K562 (cell line): Measurements from ENCODE around the gene WDR47. TPM values are rescaled to one million over a fixed set of nuclear protein-coding genes. Genes with fewer than 3 reads are reported as not detected.

Experiments
- ARID4B ChIP-seq: sonication (generic); formaldehyde crosslinking; IDR thresholded peaks from 2 replicates; pipeline ENCODE4 v1.8.0; 2022; ENCODE audit warnings: mild to moderate bottlenecking, missing genetic modification reagents
- ATF7 ChIP-seq: fragments of 450-650 bp; IDR thresholded peaks from 2 replicates; pipeline ENCODE4 v1.7.1; 2014; ENCODE audit warnings: mild to moderate bottlenecking, moderate library complexity
- BCOR ChIP-seq: fragments of 450-650 bp; IDR thresholded peaks from 2 replicates; pipeline ENCODE4 v1.6.1; 2016
- CREB1 ChIP-seq, 2 experiments: sonication (generic) in 1 of 2; formaldehyde crosslinking in 1 of 2; IDR thresholded peaks; 2 replicates each; pipeline versions ENCODE4 v1.6.1 to v1.8.0; 2012 to 2022; ENCODE audit warnings: inconsistent platforms in 1 of 2, mild to moderate bottlenecking in 1 of 2, missing genetic modification reagents in 1 of 2, moderate library complexity in 1 of 2
- CREM ChIP-seq: IDR thresholded peaks from 2 replicates; pipeline ENCODE4 v1.6.1; 2014; ENCODE audit warnings: antibody characterized with exemption, low read depth
- FOXK1 ChIP-seq: sonication (generic); formaldehyde crosslinking; IDR thresholded peaks from 2 replicates; pipeline ENCODE4 v1.8.0; 2022; ENCODE audit warnings: missing genetic modification reagents, mild to moderate bottlenecking, borderline replicate concordance
- FOXP1 ChIP-seq: sonication (generic); formaldehyde crosslinking; IDR thresholded peaks from 2 replicates; pipeline ENCODE4 v1.8.0; 2022; ENCODE audit warnings: mild to moderate bottlenecking, missing genetic modification reagents
- GATA2 ChIP-seq: sonication (generic); formaldehyde crosslinking; IDR thresholded peaks from 2 replicates; pipeline ENCODE4 v1.4.0; 2020; ENCODE audit warnings: mild to moderate bottlenecking, missing genetic modification reagents
- KAT2B ChIP-seq: IDR thresholded peaks from one replicate; pipeline ENCODE4 v1.6.1; 2012; ENCODE audit warnings: low read depth, mild to moderate bottlenecking, control low read depth, inconsistent platforms, low read length, moderate library complexity
- PRMT5 ChIP-seq: sonication (generic); formaldehyde crosslinking; IDR thresholded peaks from 2 replicates; pipeline ENCODE4 v1.5.0; 2020; ENCODE audit warnings: missing genetic modification reagents
- RBM14 ChIP-seq: fragments of 200-400 bp; formaldehyde crosslinking; IDR thresholded peaks from 2 replicates; pipeline ENCODE4 v1.6.1; 2018; ENCODE audit warnings: low read depth, mild to moderate bottlenecking, low read length, moderate library complexity, borderline replicate concordance; ENCODE audit not compliant: insufficient read depth
- SAP30 ChIP-seq: fragments of 200-600 bp; sonication (generic); IDR thresholded peaks from 2 replicates; pipeline ENCODE4 v1.6.1; 2012; ENCODE audit warnings: borderline replicate concordance, low read depth, mild to moderate bottlenecking, moderate library complexity, low read length, control low read depth, inconsistent platforms; ENCODE audit not compliant: insufficient read depth, poor library complexity, severe bottlenecking
- SMC3 ChIP-seq: conservative IDR thresholded peaks from 2 replicates; pipeline ENCODE4 v1.6.1; 2011; ENCODE audit warnings: low read depth, low read length, improper control_type of control experiment; ENCODE audit not compliant: insufficient read depth
- ZBTB11 ChIP-seq, 3 experiments: fragments of 200-800 bp in 1 of 3; fragments of 250-450 bp in 1 of 3; fragments of 450-650 bp in 1 of 3; sonication (Bioruptor Pico) in 1 of 3; sonication (Bioruptor generic) in 1 of 3; formaldehyde crosslinking in 1 of 3; IDR thresholded peaks; 2 replicates each; pipeline versions ENCODE4 v1.6.1 to v1.8.0; 2016 to 2022; ENCODE audit warnings: mild to moderate bottlenecking in 2 of 3, missing genetic modification characterization in 2 of 3, missing compliant biosample characterization in 1 of 3, moderate library complexity in 1 of 3
- ZBTB33 ChIP-seq: sonication (generic); formaldehyde crosslinking; IDR thresholded peaks from 2 replicates; pipeline ENCODE4 v1.8.1; 2023; ENCODE audit warnings: mild to moderate bottlenecking, missing genetic modification reagents
- polyA plus RNA-seq, 8 experiments: library from polyadenylated mRNA; depleted of rRNA in 4 of 8; stranded (reverse) in 5 of 8; unstranded in 3 of 8; fragments of >200 nt; fragmentation: Nextera tagmentation in 2 of 8; fragmentation: Illumina TruSeq in 1 of 8; extraction: Ambion mirVana in 2 of 8; extraction: Trizol in 1 of 8; gene quantifications; 2 replicates each; pipeline versions ENCODE4 v1.2.1 to v1.2.3, GENCODE V29; 2011 to 2014; ENCODE audit warnings: inconsistent platforms in 1 of 8, missing spikeins in 1 of 8
- total RNA-seq, 7 experiments: library from RNA; depleted of rRNA in 6 of 7; stranded (reverse); fragments of >200 nt in 6 of 7; fragmentation: Illumina TruSeq in 2 of 7; extraction: Trizol in 2 of 7; gene quantifications; 2 replicates each; pipeline versions ENCODE4 v1.2.1 to v1.2.3, GENCODE V29; 2011 to 2021; ENCODE audit warnings: low replicate concordance in 1 of 7

The WDR47 gene
- total and polyA plus RNA-seq, 9 of the 15 experiments (the other 6 are each of a cell fraction or from before 2014, with no cell fraction given) = 1.3 to 10.1 (median 4.9) TPM

- TF ChIP-seq ARID4B (CRISPR knock-in tag) = peak; percentile 88
- TF ChIP-seq KAT2B = no peak
- no peak for TF ChIP-seq RBM14
- TF ChIP-seq SAP30 = peak; percentile 87
- TF ChIP-seq PRMT5 (CRISPR knock-in tag) = no peak
- peak; percentile 50; the same call in 1 of the 2 replicates for TF ChIP-seq ZBTB33
- TF ChIP-seq CREB1 (IDR thresholded peaks at IDR 0.05) = peak; percentile 60
- TF ChIP-seq CREB1 (CRISPR knock-in tag; IDR thresholded peaks at IDR 0.05) = peak; percentile 71; the same call in 1 of the 2 replicates
- TF ChIP-seq SMC3 = peak; percentile 23; the same call in 1 of the 2 replicates
- TF ChIP-seq ZBTB11 (CRISPR knock-in tag; IDR thresholded peaks at IDR 0.05) = peak in 1 of 3 experiments; percentile 9; a peak in 1 of 6 replicates
- TF ChIP-seq GATA2 (CRISPR knock-in tag) = no peak
- peak; percentile 64; the same call in 1 of the 2 replicates for TF ChIP-seq ATF7
- peak; percentile 89 for TF ChIP-seq CREM
- TF ChIP-seq FOXK1 (CRISPR knock-in tag) = peak; percentile 53; the same call in 1 of the 2 replicates
- TF ChIP-seq BCOR = no peak
- peak; percentile 52; the same call in 1 of the 2 replicates for TF ChIP-seq FOXP1 (CRISPR knock-in tag)
Observed at GRCh38 chr1:109041621-109042468, at the start of gene WDR47 (continued).
